ENCODE data around the gene HNRNPUL2.

The HNRNPUL2 gene

GRCh38 chr11:62671236-62671607 lies 56.0 kb downstream of the HNRNPUL2 start:
- no peak for DNase-seq (ENCODE audit: low read depth)
- TF ChIP-seq MYC (IDR thresholded peaks at IDR 0.05; ENCODE audit: low read depth, low read length) (peak; percentile 64), MAX (IDR thresholded peaks at IDR 0.05; ENCODE audit: low read depth, low read length) (peak; percentile 52), POLR2A (IDR thresholded peaks at IDR 0.05; ENCODE audit: extremely low read depth, insufficient read length) (no peak), CTCF (IDR thresholded peaks at IDR 0.05; ENCODE audit: low read depth, low read length) (no peak)

GRCh38 chr11:62669420-62670161 lies 57.7 kb downstream of the HNRNPUL2 start:
- H3K4me3 ChIP-seq (ENCODE audit: low read depth, low read length), result peak overlapping the region; percentile 86
- DNase-seq (ENCODE audit: low read depth), result peak; percentile 33
- TF ChIP-seq MYC (IDR thresholded peaks at IDR 0.05; ENCODE audit: low read depth, low read length) (no peak), CTCF (IDR thresholded peaks at IDR 0.05; ENCODE audit: low read depth, low read length) (no peak), POLR2A (IDR thresholded peaks at IDR 0.05; ENCODE audit: extremely low read depth, insufficient read length) (no peak), MAX (IDR thresholded peaks at IDR 0.05; ENCODE audit: low read depth, low read length) (no peak)

More at GRCh38 chr11:62671236-62671607, 56.0 kb downstream of the HNRNPUL2 start:
- H3K4me3 ChIP-seq (ENCODE audit: low read depth, low read length), result peak overlapping the region; percentile 86

GRCh38 chr11:62667460-62667859 lies 59.8 kb downstream of the HNRNPUL2 start:
- H3K4me3 ChIP-seq (ENCODE audit: low read depth, low read length), result peak overlapping the region; percentile 100
- DNase-seq (ENCODE audit: low read depth), result peak; percentile 36
- TF ChIP-seq POLR2A (IDR thresholded peaks at IDR 0.05; ENCODE audit: extremely low read depth, insufficient read length), result peak; percentile 29
- no peak for TF ChIP-seq MAX (IDR thresholded peaks at IDR 0.05; ENCODE audit: low read depth, low read length)

- TF ChIP-seq MAX (IDR thresholded peaks at IDR 0.05; ENCODE audit: low read depth, low read length), result peak; percentile 2; the same call in 1 of the 2 replicates
- no peak for TF ChIP-seq MYC (IDR thresholded peaks at IDR 0.05; ENCODE audit: low read depth, low read length)
- H3K4me3 ChIP-seq (ENCODE audit: low read depth, low read length), result peak overlapping the region; percentile 100
- DNase-seq (ENCODE audit: low read depth), result peak; percentile 43
These were observed 60.9 kb downstream of the HNRNPUL2 start for GRCh38 chr11:62666259-62666926.

GRCh38 chr11:62665599-62666258 lies 61.5 kb downstream of the HNRNPUL2 start:
- no peak for TF ChIP-seq CTCF (IDR thresholded peaks at IDR 0.05; ENCODE audit: low read depth, low read length)
- no peak for TF ChIP-seq MYC (IDR thresholded peaks at IDR 0.05; ENCODE audit: low read depth, low read length)
- no peak for TF ChIP-seq POLR2A (IDR thresholded peaks at IDR 0.05; ENCODE audit: extremely low read depth, insufficient read length)
- no peak for TF ChIP-seq MAX (IDR thresholded peaks at IDR 0.05; ENCODE audit: low read depth, low read length)
- peak overlapping the region; percentile 100 for H3K4me3 ChIP-seq (ENCODE audit: low read depth, low read length)
- peak; percentile 73 for DNase-seq (ENCODE audit: low read depth)

- H3K4me3 ChIP-seq (ENCODE audit: low read depth, low read length), result peak within 1 kb of the TSS; percentile 100
- DNase-seq (ENCODE audit: low read depth), result peak; percentile 97
- TF ChIP-seq POLR2A (IDR thresholded peaks at IDR 0.05; ENCODE audit: extremely low read depth, insufficient read length) (peak; percentile 100), CTCF (IDR thresholded peaks at IDR 0.05; ENCODE audit: low read depth, low read length) (no peak), MAX (IDR thresholded peaks at IDR 0.05; ENCODE audit: low read depth, low read length) (peak; percentile 61), MYC (IDR thresholded peaks at IDR 0.05; ENCODE audit: low read depth, low read length) (peak; percentile 91; the same call in 1 of the 2 replicates)
These were observed 62.1 kb downstream of the HNRNPUL2 start, which contains the start of the genes C11orf98 and CSKMT for GRCh38 chr11:62665075-62665598. Gene C11orf98 (minus strand): TSS chr11:62665210. CDS start chr11:62665169, 41 bp downstream. Gene CSKMT (plus strand): TSS chr11:62665312. CDS start chr11:62665880, 568 bp downstream.

All from NB4 (cell line).